Inflammatory macrophage (primary cell): ENCODE measurements around the gene FGF1.
"Not testable (repeated sequence)": the region's sequence is repeated elsewhere in the genome, so short reads cannot be mapped to it uniquely, and the experiment has no call there.

Experiments used
- DNase-seq, 2 donors: peaks; one replicate each; pipeline ENCODE4 v3.0.0-alpha.2; 2020 to 2022

FGF1 gene

GRCh38 chr5:142668336-142668735 lies 17.6 kb downstream of the FGF1 start:
- no peak for DNase-seq

- DNase-seq: no peak
Measured at GRCh38 chr5:142667831-142668230, 18.1 kb downstream of the FGF1 start.

- peak; percentile 78 to 88 for DNase-seq
Measured at GRCh38 chr5:142664636-142665035, 21.3 kb downstream of the FGF1 start.

- DNase-seq: no peak
Measured at GRCh38 chr5:142664067-142664466, 21.8 kb downstream of the FGF1 start.

- DNase-seq: peak; percentile 9 to 16
Measured at GRCh38 chr5:142663246-142663645, 22.6 kb downstream of the FGF1 start.

- no peak for DNase-seq
Measured at GRCh38 chr5:142661957-142662356, 23.9 kb downstream of the FGF1 start.

GRCh38 chr5:142661143-142661542 lies 24.7 kb downstream of the FGF1 start:
- no peak for DNase-seq

- no peak for DNase-seq
Measured at GRCh38 chr5:142660731-142661130, 25.2 kb downstream of the FGF1 start.

GRCh38 chr5:142660196-142660595 lies 25.7 kb downstream of the FGF1 start:
- DNase-seq: no peak

- DNase-seq: no peak
Measured at GRCh38 chr5:142659405-142659804, 26.5 kb downstream of the FGF1 start.

- no peak for DNase-seq
Measured at GRCh38 chr5:142658278-142658677, 27.6 kb downstream of the FGF1 start.

- no peak for DNase-seq
Measured at GRCh38 chr5:142657446-142657845, 28.4 kb downstream of the FGF1 start.

- DNase-seq: peak; percentile 76 to 77
Measured at GRCh38 chr5:142655339-142656267, 30.3 kb downstream of the FGF1 start.

- DNase-seq: no peak
Measured at GRCh38 chr5:142654578-142655058, 31.3 kb downstream of the FGF1 start.

GRCh38 chr5:142653321-142653720 lies 32.6 kb downstream of the FGF1 start:
- no peak for DNase-seq

GRCh38 chr5:142652563-142652962 lies 33.3 kb downstream of the FGF1 start:
- no peak for DNase-seq

GRCh38 chr5:142650881-142651280 lies 35.0 kb downstream of the FGF1 start:
- DNase-seq: no peak

GRCh38 chr5:142650060-142650459 lies 35.8 kb downstream of the FGF1 start:
- no peak for DNase-seq

GRCh38 chr5:142648108-142648507 lies 37.8 kb downstream of the FGF1 start:
- not testable (repeated sequence) for DNase-seq

GRCh38 chr5:142645456-142645855 lies 40.4 kb downstream of the FGF1 start:
- DNase-seq: no peak

GRCh38 chr5:142644640-142645361 lies 41.1 kb downstream of the FGF1 start:
- DNase-seq: no peak

- DNase-seq: no peak
Measured at GRCh38 chr5:142644127-142644526, 41.8 kb downstream of the FGF1 start.

- no peak for DNase-seq
Measured at GRCh38 chr5:142643634-142644033, 42.3 kb downstream of the FGF1 start.

GRCh38 chr5:142642427-142642826 lies 43.5 kb downstream of the FGF1 start:
- no peak for DNase-seq
